HG03558 (cell line): ENCODE data around the gene KLHL28.

ENCODE experiments used
- ATAC-seq: cut with Tn5 transposase; IDR thresholded peaks from one replicate; pipeline ENCODE4 v1.9.1; 2021; ENCODE audit warnings: moderate number of reproducible peaks; ENCODE audit not compliant: unreplicated experiment; ENCODE audit errors: extremely low read depth

KLHL28 gene, protein sequence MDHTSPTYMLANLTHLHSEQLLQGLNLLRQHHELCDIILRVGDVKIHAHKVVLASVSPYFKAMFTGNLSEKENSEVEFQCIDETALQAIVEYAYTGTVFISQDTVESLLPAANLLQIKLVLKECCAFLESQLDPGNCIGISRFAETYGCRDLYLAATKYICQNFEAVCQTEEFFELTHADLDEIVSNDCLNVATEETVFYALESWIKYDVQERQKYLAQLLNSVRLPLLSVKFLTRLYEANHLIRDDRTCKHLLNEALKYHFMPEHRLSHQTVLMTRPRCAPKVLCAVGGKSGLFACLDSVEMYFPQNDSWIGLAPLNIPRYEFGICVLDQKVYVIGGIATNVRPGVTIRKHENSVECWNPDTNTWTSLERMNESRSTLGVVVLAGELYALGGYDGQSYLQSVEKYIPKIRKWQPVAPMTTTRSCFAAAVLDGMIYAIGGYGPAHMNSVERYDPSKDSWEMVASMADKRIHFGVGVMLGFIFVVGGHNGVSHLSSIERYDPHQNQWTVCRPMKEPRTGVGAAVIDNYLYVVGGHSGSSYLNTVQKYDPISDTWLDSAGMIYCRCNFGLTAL

GRCh38 chr14:44961554-44962333 is at the start of gene KLHL28, which contains the start of gene TOGARAM1:
TSS of gene KLHL28 (minus strand) at chr14:44961947. CDS start at chr14:44945928, 16,019 bp downstream.
TSS of gene TOGARAM1 (plus strand) at chr14:44962190. CDS start at chr14:44962422, 232 bp downstream.
- ATAC-seq: peak; percentile 94

- no peak for ATAC-seq
Observed at GRCh38 chr14:45003924-45004323, 42.2 kb upstream of the KLHL28 start.

- ATAC-seq: no peak
Observed at GRCh38 chr14:44995770-44996294, 34.1 kb upstream of the KLHL28 start.

DNA sequence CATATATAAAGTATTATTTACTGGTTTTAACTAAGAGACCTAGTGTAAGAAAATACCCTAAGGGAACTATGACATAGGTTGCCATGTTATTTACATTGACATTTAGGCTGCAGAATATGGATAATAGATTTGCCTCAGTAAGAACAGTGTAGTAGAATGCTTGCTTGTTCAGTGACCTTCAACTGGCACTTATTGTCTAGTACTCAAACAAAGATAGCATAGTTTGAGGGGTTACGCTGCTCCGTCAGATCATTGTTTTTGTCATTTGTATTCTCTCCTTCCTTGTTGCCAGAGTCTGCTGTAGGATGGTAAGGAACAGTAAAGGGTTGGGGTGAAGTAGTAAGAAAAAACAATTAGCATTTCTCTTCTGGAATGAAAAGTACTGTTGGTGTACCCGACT is 33.4 kb upstream of the KLHL28 start:
- no peak for ATAC-seq

DNA sequence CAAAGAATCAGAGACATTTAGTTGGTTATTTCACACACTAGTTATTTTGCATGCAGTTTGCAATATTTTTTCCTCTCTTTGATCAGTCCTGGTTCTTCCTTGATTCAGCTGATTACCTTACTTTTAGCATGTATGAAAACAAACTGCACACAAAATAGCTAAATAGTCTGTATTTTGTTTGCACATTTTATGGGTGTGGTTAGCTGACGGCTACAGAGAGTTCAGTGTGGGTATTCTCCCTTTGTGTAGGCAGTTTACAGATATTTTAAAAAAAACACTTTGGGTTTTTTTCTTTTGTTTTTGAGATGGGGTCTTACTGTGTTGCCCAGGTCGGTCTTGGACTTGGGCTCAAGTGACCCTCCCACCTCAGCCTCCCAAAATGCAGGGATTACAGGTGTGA is 28.8 kb upstream of the KLHL28 start:
- no peak for ATAC-seq

- ATAC-seq: no peak
Observed at GRCh38 chr14:44989497-44990440, 28.0 kb upstream of the KLHL28 start.

GRCh38 chr14:44988694-44989093 is 26.9 kb upstream of the KLHL28 start:
- ATAC-seq: no peak

GRCh38 chr14:44982594-44982993 is 20.8 kb upstream of the KLHL28 start:
- no peak for ATAC-seq

- ATAC-seq: no peak
Observed at GRCh38 chr14:44981198-44981597, 19.5 kb upstream of the KLHL28 start.

DNA sequence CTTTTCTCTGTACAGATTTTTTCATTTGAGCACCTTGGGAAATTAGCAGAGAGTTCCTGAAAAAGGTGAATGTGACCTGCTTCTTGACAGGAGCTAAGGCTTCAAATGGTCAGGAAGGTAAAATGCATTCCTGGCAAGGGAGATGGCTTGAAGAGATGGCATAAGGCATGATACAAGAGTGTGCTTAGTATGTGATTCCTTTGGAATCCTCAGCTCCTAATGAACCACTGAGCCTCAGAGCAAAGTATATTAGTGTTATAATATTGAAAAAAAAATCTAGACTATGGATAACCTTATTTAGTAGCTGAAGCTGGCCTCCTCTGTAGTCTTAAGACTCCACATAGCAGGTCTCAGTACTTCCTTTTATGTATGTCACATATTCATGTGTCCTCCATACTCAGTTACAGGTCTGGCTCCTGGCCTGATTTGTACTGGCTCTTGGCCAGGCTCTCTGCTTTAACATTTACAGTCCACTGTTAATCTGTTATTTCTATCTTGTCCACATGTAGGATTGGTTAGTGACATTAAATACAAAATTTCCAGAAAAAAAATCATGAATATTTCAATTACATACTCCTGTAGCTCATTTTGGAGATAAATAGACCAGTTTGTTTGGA is 18.1 kb upstream of the KLHL28 start:
- no peak for ATAC-seq

DNA sequence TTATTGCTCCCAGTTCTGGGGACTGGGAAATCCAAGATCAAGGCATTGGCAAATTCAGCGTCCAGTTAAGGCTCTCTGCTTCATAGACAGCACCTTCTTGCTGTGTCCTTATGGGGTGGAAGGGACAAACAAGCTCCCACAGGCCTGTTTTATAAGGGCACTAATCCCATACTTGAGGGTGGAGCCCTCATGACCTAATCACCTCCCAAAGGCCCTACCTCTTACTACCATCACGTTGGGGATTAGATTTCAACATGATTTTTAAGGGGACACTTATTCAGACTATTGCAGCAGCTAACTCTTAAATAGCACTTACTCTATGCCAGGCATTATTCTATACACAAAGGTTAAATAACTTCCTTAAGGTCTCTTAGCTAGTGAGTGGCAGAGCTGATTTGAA is 17.5 kb upstream of the KLHL28 start:
- ATAC-seq: no peak

GRCh38 chr14:44971459-44971858 is 9.7 kb upstream of the KLHL28 start:
- ATAC-seq: no peak

GRCh38 chr14:44970907-44971306 is 9.2 kb upstream of the KLHL28 start:
- ATAC-seq: no peak

DNA sequence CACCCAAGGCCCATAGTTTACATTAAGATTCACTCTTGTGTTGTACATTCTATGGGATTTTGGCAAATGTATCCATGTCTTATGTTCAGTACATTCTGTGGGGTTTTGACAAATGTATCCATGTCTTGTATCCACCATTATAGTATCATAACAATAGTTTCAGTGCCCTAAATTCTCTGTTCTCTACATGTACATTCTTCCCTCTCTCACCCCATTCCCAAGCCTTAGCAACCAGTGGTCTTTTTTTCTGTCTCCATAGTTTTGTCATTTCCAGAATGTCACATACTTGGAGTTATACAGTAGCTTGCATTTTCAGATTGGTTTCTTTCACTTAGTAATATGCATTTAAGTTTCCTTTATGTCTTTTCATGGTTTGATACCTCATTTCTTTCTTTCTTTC is 7.0 kb upstream of the KLHL28 start:
- ATAC-seq: no peak

DNA sequence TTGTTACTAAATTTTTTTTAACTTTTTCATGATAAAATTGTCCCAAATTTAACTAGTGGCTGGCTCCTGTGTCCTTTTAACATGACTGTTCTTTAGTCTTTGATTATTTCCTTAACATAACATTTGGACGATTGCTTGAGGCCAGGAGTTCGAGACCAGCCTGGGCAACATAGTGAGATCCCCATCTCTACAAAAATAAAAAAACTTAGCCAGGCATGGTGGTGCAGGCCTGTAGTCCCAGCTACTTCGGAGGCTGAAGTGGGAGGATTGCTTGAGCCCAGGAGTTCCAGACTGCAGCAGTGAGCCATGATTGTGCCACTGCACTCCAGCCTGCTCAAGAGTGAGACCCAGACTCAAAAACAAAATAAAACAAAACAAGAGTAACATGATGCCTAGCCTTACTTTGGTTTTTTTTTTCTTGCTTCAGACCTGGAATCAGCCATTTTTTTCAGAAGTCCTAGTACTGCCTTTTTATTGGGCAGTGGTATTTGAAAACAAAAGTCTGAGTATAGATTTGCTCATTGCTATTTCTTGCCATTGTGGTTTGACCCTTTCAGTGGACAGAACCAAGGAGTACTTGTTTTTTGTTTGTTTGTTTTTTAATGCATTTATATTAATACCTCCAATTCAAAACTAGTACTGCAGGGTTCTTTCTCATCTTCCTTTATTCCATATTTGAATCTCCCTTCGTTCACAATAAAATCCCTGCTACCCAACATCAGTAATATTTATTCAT is 5.0 kb upstream of the KLHL28 start:
- no peak for ATAC-seq

DNA sequence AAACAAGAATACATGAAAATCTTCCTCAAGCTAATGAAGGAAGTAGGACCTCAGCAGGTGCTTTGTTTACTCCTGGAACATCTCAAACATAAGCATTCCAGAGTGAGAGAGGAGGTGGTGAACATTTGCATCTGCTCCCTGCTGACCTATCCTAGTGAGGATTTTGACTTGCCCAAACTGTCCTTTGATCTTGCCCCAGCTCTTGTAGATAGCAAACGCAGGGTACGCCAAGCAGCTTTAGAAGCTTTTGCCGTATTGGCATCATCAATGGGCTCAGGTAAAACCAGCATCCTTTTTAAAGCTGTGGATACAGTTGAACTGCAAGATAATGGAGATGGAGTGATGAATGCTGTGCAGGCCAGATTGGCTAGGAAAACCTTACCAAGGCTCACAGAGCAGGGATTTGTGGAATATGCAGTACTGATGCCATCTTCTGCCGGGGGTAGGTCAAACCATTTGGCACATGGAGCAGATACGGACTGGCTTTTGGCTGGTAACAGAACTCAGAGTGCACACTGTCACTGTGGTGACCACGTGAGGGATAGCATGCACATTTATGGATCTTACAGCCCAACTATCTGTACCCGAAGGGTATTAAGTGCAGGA is 2.1 kb upstream of the KLHL28 start:
- ATAC-seq: no peak

DNA sequence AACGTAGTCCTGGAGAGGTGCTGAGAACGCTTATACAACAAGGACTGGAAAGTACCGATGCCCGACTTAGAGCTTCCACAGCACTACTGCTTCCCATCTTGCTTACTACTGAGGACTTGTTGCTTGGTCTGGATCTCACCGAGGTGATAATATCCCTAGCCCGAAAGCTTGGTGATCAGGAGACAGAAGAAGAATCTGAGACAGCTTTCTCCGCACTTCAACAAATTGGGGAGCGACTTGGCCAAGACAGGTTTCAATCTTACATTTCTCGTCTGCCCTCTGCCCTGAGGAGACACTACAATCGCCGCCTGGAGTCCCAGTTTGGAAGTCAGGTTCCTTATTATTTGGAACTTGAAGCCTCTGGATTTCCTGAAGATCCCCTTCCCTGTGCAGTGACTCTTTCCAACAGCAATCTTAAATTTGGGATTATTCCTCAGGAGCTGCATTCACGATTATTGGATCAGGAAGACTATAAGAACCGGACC is 1.3 kb upstream of the KLHL28 start:
- ATAC-seq: no peak
